Superior temporal gyrus (tissue), 1 donor: Measurements from ENCODE around the gene RNASE9.
"Not testable (repeated sequence)": the region's sequence is repeated elsewhere in the genome, so short reads cannot be mapped to it uniquely, and the experiment has no call there.

Experiments used
- DNase-seq: peaks from one replicate; pipeline ENCODE4 v3.0.0-alpha.2; 2016; ENCODE audit errors: extremely low spot score

The RNASE9 gene

GRCh38 chr14:20560961-20561360 lies at the start of gene RNASE9:
Gene RNASE9, minus strand, starts transcription at chr14:20561047.
- no peak for DNase-seq

GRCh38 chr14:20610002-20610765 lies 49.3 kb upstream of the RNASE9 start:
- DNase-seq: peak; percentile 88

GRCh38 chr14:20609215-20610001 lies 48.6 kb upstream of the RNASE9 start:
- peak; percentile 97 for DNase-seq

- no peak for DNase-seq
These were observed 47.7 kb upstream of the RNASE9 start for GRCh38 chr14:20608383-20609110.

- no peak for DNase-seq
These were observed 46.8 kb upstream of the RNASE9 start for GRCh38 chr14:20607617-20608016.

- DNase-seq: no peak
These were observed 46.0 kb upstream of the RNASE9 start for GRCh38 chr14:20606902-20607242.

GRCh38 chr14:20606190-20606901 lies 45.5 kb upstream of the RNASE9 start:
- DNase-seq: peak; percentile 28

- DNase-seq: no peak
These were observed 43.2 kb upstream of the RNASE9 start for GRCh38 chr14:20603813-20604690.

- DNase-seq: no peak
These were observed 41.7 kb upstream of the RNASE9 start for GRCh38 chr14:20602583-20602982.

GRCh38 chr14:20601522-20601921 lies 40.7 kb upstream of the RNASE9 start:
- no peak for DNase-seq

- no peak for DNase-seq
These were observed 36.3 kb upstream of the RNASE9 start for GRCh38 chr14:20597108-20597507.

GRCh38 chr14:20595726-20596125 lies 34.9 kb upstream of the RNASE9 start:
- DNase-seq: not testable (repeated sequence)

- DNase-seq: no peak
These were observed 31.7 kb upstream of the RNASE9 start for GRCh38 chr14:20592574-20592973.

GRCh38 chr14:20591235-20591634 lies 30.4 kb upstream of the RNASE9 start, which contains the start of gene RNASE12:
Gene RNASE12, minus strand, starts transcription at chr14:20591376. Its CDS starts 653 bp downstream, at chr14:20590723.
- no peak for DNase-seq

GRCh38 chr14:20587489-20588154 lies 26.8 kb upstream of the RNASE9 start, which contains the start of gene RNASE11:
Gene RNASE11, minus strand, starts transcription at chr14:20588001.
- DNase-seq: no peak

- no peak for DNase-seq
These were observed 23.1 kb upstream of the RNASE9 start for GRCh38 chr14:20583908-20584307.

GRCh38 chr14:20583142-20583541 lies 22.3 kb upstream of the RNASE9 start:
- no peak for DNase-seq

- DNase-seq: peak; percentile 10
These were observed 19.4 kb upstream of the RNASE9 start for GRCh38 chr14:20580242-20580641.

GRCh38 chr14:20578784-20579502 lies 18.1 kb upstream of the RNASE9 start:
- no peak for DNase-seq
